H9 (cell line): ENCODE data around the gene LRRC61. TPM values are rescaled to one million over a fixed set of nuclear protein-coding genes. Genes with fewer than 3 reads are reported as not detected.

Source experiments
- DNase-seq: peaks from one replicate; pipeline ENCODE4 v3.0.0-alpha.2; 2017
- H2AFZ ChIP-seq: one replicate; pipeline ENCODE4 v1.6.1; 2013; ENCODE audit warnings: mild to moderate bottlenecking, low read length, control low read depth, moderate library complexity
- H2AK5ac ChIP-seq: 2 replicates; pipeline ENCODE4 v1.6.1; 2013; ENCODE audit warnings: low read length, control low read depth, mixed read lengths; ENCODE audit not compliant: insufficient read length
- H2BK120ac ChIP-seq: one replicate; pipeline ENCODE4 v1.6.1; 2013; ENCODE audit warnings: low read depth, mild to moderate bottlenecking, low read length, control low read depth, inconsistent platforms; ENCODE audit not compliant: poor library complexity, severe bottlenecking
- H2BK12ac ChIP-seq: 2 replicates; pipeline ENCODE4 v1.6.1; 2013; ENCODE audit warnings: low read length, control low read depth, mixed read lengths, low read depth; ENCODE audit not compliant: insufficient read length
- H2BK15ac ChIP-seq: 2 replicates; pipeline ENCODE4 v1.6.1; 2013; ENCODE audit warnings: low read depth, low read length, control low read depth
- H2BK20ac ChIP-seq: one replicate; pipeline ENCODE4 v1.6.1; 2013; ENCODE audit warnings: low read depth, mild to moderate bottlenecking, low read length, control low read depth, inconsistent platforms; ENCODE audit not compliant: poor library complexity, severe bottlenecking
- H2BK5ac ChIP-seq: 2 replicates; pipeline ENCODE4 v1.6.1; 2013; ENCODE audit warnings: low read length, control low read depth, mixed read lengths; ENCODE audit not compliant: insufficient read length
- H3K14ac ChIP-seq: 2 replicates; pipeline ENCODE4 v1.6.1; 2013; ENCODE audit warnings: low read length, control low read depth; ENCODE audit not compliant: insufficient read depth
- H3K18ac ChIP-seq: 2 replicates; pipeline ENCODE4 v1.6.1; 2013; ENCODE audit warnings: low read depth, mild to moderate bottlenecking, mixed read lengths, low read length, control low read depth; ENCODE audit not compliant: insufficient read length
- H3K23ac ChIP-seq: 2 replicates; pipeline ENCODE4 v1.6.1; 2013; ENCODE audit warnings: low read length, control low read depth, mixed read lengths, low read depth; ENCODE audit not compliant: insufficient read length
- H3K23me2 ChIP-seq: 2 replicates; pipeline ENCODE4 v1.6.1; 2013; ENCODE audit warnings: low read depth, mild to moderate bottlenecking, mixed read lengths, low read length, control low read depth; ENCODE audit not compliant: insufficient read length, poor library complexity, severe bottlenecking
- H3K27ac ChIP-seq: 2 replicates; pipeline ENCODE4 v1.5.1; 2013; ENCODE audit warnings: low read length, control low read depth, mixed read lengths, low read depth; ENCODE audit not compliant: insufficient read length
- H3K27me3 ChIP-seq: 2 replicates; pipeline ENCODE4 v1.6.1; 2013; ENCODE audit warnings: low read length, control low read depth, inconsistent platforms; ENCODE audit not compliant: insufficient read depth
- H3K4ac ChIP-seq: 2 replicates; pipeline ENCODE4 v1.6.1; 2013; ENCODE audit warnings: low read depth, mild to moderate bottlenecking, control low read depth, inconsistent platforms, low read length, moderate library complexity
- H3K4me1 ChIP-seq: 2 replicates; pipeline ENCODE4 v1.6.1; 2013; ENCODE audit warnings: low read length, control low read depth, inconsistent platforms; ENCODE audit not compliant: insufficient read depth
- H3K4me2 ChIP-seq: 2 replicates; pipeline ENCODE4 v1.6.1; 2013; ENCODE audit warnings: low read length, control low read depth, mixed read lengths; ENCODE audit not compliant: insufficient read length, insufficient read depth
- H3K56ac ChIP-seq: 2 replicates; pipeline ENCODE4 v1.6.1; 2013; ENCODE audit warnings: low read depth, mild to moderate bottlenecking, mixed read lengths, low read length, control low read depth; ENCODE audit not compliant: insufficient read length
- H3K79me1 ChIP-seq: 2 replicates; pipeline ENCODE4 v1.6.1; 2013; ENCODE audit warnings: low read depth, mild to moderate bottlenecking, moderate library complexity, low read length, control low read depth, inconsistent platforms; ENCODE audit not compliant: insufficient read depth, poor library complexity, severe bottlenecking
- H3K79me2 ChIP-seq: 2 replicates; pipeline ENCODE4 v1.6.1; 2013; ENCODE audit warnings: low read length, control low read depth, inconsistent platforms; ENCODE audit not compliant: insufficient read depth
- H3K9ac ChIP-seq: 2 replicates; pipeline ENCODE4 v1.6.1; 2013; ENCODE audit warnings: low read length, control low read depth, mixed read lengths; ENCODE audit not compliant: insufficient read length; ENCODE audit errors: extremely low read depth
- H3K9me3 ChIP-seq: one replicate; pipeline ENCODE4 v1.6.1; 2013; ENCODE audit warnings: low read depth, low read length, inconsistent platforms; ENCODE audit not compliant: control insufficient read depth
- H3T11ph ChIP-seq: one replicate; pipeline ENCODE4 v1.6.1; 2013; ENCODE audit warnings: mild to moderate bottlenecking, low read length, control low read depth, inconsistent platforms
- H4K20me1 ChIP-seq: one replicate; pipeline ENCODE4 v1.6.1; 2013; ENCODE audit not compliant: control insufficient read depth, insufficient read length, insufficient read depth
- H4K5ac ChIP-seq: 2 replicates; pipeline ENCODE4 v1.6.1; 2013; ENCODE audit warnings: low read depth, mild to moderate bottlenecking, mixed read lengths, low read length, control low read depth; ENCODE audit not compliant: insufficient read length
- H4K8ac ChIP-seq: replicated peaks from 2 replicates; pipeline ENCODE4 v1.6.1; 2013; ENCODE audit warnings: low read length, control low read depth, mixed read lengths, low read depth; ENCODE audit not compliant: insufficient read length
- H4K91ac ChIP-seq: 2 replicates; pipeline ENCODE4 v1.6.1; 2013; ENCODE audit warnings: low read depth, mild to moderate bottlenecking, moderate library complexity, mixed read lengths, low read length, control low read depth; ENCODE audit not compliant: insufficient read length
- H3K27ac Mint-ChIP-seq, 3 experiments: 2 replicates in 2 of 3; 3 replicates in 1 of 3; pipeline ENCODE4 v1.8.0; 2020 to 2021; ENCODE audit warnings: mixed read lengths in 3 of 3, mild to moderate bottlenecking in 1 of 3, moderate library complexity in 1 of 3
- H3K27me3 Mint-ChIP-seq: 2 replicates; pipeline ENCODE4 v1.8.0; 2021; ENCODE audit warnings: low read depth, mild to moderate bottlenecking, moderate library complexity, mixed read lengths
- H3K36me3 Mint-ChIP-seq, 3 experiments: 2 replicates in 2 of 3; 3 replicates in 1 of 3; pipeline ENCODE4 v1.8.0; 2020 to 2021; ENCODE audit warnings: low read depth in 3 of 3, mixed read lengths in 3 of 3; ENCODE audit not compliant: insufficient read depth in 1 of 3
- H3K4me1 Mint-ChIP-seq, 2 experiments: 2 replicates each; pipeline ENCODE4 v1.8.0; 2020; ENCODE audit warnings: mixed read lengths in 2 of 2
- H3K4me3 Mint-ChIP-seq, 2 experiments: 2 replicates in 1 of 2; 3 replicates in 1 of 2; pipeline ENCODE4 v1.8.0; 2020 to 2021; ENCODE audit warnings: mild to moderate bottlenecking in 2 of 2, mixed read lengths in 2 of 2, moderate library complexity in 1 of 2
- H3K9me3 Mint-ChIP-seq, 2 experiments: 2 replicates in 1 of 2; 3 replicates in 1 of 2; pipeline ENCODE4 v1.8.0; 2020; ENCODE audit warnings: mild to moderate bottlenecking in 2 of 2, mixed read lengths in 2 of 2, moderate library complexity in 1 of 2
- WGBS: extraction: QIAGEN DNeasy Blood & Tissue Kit; methylation state at CpG from one replicate; pipeline ENCODE4 v1.1.7; 2013; ENCODE audit warnings: missing lambda C conversion rate, low lambda C conversion rate, mixed read lengths; ENCODE audit not compliant: insufficient read length; ENCODE audit errors: extremely low coverage; 5-methylcytosine and 5-hydroxymethylcytosine counted together
- total RNA-seq: library from RNA; stranded (reverse); gene quantifications from 2 replicates; pipeline ENCODE4 v1.2.1, GENCODE V29; 2021
- TF ChIP-seq, protein P1 (sequence below): fragments of 200-600 bp; sonication (generic); conservative IDR thresholded peaks from 3 replicates; pipeline ENCODE4 v1.8.0; 2021; ENCODE audit warnings: antibody characterized with exemption, mild to moderate bottlenecking

The LRRC61 gene
- total RNA-seq, 1 experiment from 2014 or later: 24.4 TPM

DNA sequence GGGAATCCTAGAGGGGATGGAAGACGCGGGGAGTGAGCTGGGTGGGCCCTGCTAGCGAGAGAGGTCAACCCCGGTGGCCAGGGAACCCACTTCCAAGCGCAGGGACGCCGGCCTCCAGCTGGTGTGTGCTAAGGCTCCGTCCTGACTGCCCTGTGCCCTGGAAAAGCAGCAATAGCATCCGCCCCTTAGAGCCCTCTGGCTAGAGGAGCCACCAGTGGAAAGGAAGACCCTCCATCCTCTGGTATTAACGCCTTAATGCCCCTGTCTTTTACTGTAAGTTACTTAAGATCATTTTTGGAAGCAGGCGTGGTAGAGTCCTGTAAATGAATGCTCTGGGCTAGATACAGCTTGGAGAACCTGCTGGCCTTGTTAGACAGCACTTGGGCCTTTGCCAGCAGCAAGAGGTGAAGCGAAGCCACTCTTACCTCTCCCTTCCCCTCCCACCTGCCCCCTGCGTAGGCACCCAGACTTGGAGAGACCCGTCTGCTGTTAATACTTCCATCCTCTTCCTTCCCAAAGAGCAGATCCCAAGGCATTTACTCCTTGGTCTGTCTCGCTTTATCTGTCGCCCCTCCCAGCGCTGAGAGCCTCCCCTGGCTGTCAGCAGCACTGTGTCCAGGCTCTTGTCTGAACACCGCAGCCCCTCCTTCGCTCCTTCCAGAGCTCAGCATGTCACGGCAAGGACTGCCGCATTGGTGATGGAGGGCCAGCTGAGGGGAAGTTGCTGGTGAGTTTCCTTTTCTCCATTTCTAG lies 50.1 kb downstream of the LRRC61 start:
- Histone ChIP-seq H2BK120ac (no peak overlapping the region), H3K18ac (no peak overlapping the region), H2BK5ac (no peak overlapping the region), H2BK15ac (no peak overlapping the region), H2AK5ac (no peak overlapping the region), H3K9me3 (no peaks in the 10 kb centered on the region), H3K79me2 (peaks cover 12% of the 10 kb centered on the region; the same call in 1 of the 2 replicates), H4K8ac (no peak overlapping the region), H2AFZ (no peak overlapping the region), H3K23ac (no peak overlapping the region), H4K5ac (no peak overlapping the region), H4K91ac (no peak overlapping the region), H3K27ac (no peak overlapping the region), H4K20me1 (no peaks in the 10 kb centered on the region), H3K4me2 (no peak overlapping the region), H3K4me1 (peaks cover 12% of the 10 kb centered on the region; the same call in 1 of the 2 replicates), H3T11ph (no peak overlapping the region), H3K27me3 (no peaks in the 10 kb centered on the region), H2BK12ac (no peak overlapping the region), H2BK20ac (no peak overlapping the region), H3K23me2 (peaks cover 11% of the 10 kb centered on the region), H3K4ac (no peak overlapping the region), H3K79me1 (peaks cover 7% of the 10 kb centered on the region), H3K14ac (no peak overlapping the region), H3K9ac (no peak overlapping the region), H3K56ac (no peak overlapping the region)
- Mint-ChIP-seq H3K9me3 (no peaks in the 10 kb centered on the region), H3K27me3 (no peaks in the 10 kb centered on the region; the same call in 1 of the 2 replicates), H3K36me3 (peaks cover 30 to 54% (median 43%) of the 10 kb centered on the region in 3 experiments; a peak in 6 of 7 replicates), H3K27ac (peak overlapping the region; percentile 62 to 94 (median 92); a peak in 5 of 7 replicates), H3K4me1 (peaks cover 56 to 68% of the 10 kb centered on the region in 2 experiments), H3K4me3 (no peak overlapping the region)
- DNase-seq: peak; percentile 34
- TF ChIP-seq, protein P1, sequence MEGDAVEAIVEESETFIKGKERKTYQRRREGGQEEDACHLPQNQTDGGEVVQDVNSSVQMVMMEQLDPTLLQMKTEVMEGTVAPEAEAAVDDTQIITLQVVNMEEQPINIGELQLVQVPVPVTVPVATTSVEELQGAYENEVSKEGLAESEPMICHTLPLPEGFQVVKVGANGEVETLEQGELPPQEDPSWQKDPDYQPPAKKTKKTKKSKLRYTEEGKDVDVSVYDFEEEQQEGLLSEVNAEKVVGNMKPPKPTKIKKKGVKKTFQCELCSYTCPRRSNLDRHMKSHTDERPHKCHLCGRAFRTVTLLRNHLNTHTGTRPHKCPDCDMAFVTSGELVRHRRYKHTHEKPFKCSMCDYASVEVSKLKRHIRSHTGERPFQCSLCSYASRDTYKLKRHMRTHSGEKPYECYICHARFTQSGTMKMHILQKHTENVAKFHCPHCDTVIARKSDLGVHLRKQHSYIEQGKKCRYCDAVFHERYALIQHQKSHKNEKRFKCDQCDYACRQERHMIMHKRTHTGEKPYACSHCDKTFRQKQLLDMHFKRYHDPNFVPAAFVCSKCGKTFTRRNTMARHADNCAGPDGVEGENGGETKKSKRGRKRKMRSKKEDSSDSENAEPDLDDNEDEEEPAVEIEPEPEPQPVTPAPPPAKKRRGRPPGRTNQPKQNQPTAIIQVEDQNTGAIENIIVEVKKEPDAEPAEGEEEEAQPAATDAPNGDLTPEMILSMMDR: no peak
- WGBS: no CpG with 5 or more reads among the region's 21 CpGs
